ENCODE results near the gene BCKDK.

GRCh38 chr16:31145398-31145990 lies 37.3 kb downstream of the BCKDK start:
- TF ChIP-seq EZH2 (IDR thresholded peaks at IDR 0.05; ENCODE audit: low read length), result no peak
- no peak for TF ChIP-seq CTCF (optimal IDR thresholded peaks at IDR 0.05 in 1 of 3, IDR thresholded peaks at IDR 0.05 in 1 of 3, conservative IDR thresholded peaks at IDR 0.05 in 1 of 3; ENCODE audit: extremely low read depth in 1 of 3, insufficient read depth in 2 of 3, low read length in 3 of 3)
